HG03565 (cell line): ENCODE results near the gene TSC22D2.
"Not testable (repeated sequence)": the region's sequence is repeated elsewhere in the genome, so short reads cannot be mapped to it uniquely, and the experiment has no call there.

Experiments
- ATAC-seq: cut with Tn5 transposase; IDR thresholded peaks from one replicate; pipeline ENCODE4 v1.9.1; 2021; ENCODE audit warnings: mild to moderate bottlenecking, moderate library complexity; ENCODE audit not compliant: unreplicated experiment

The TSC22D2 gene

DNA sequence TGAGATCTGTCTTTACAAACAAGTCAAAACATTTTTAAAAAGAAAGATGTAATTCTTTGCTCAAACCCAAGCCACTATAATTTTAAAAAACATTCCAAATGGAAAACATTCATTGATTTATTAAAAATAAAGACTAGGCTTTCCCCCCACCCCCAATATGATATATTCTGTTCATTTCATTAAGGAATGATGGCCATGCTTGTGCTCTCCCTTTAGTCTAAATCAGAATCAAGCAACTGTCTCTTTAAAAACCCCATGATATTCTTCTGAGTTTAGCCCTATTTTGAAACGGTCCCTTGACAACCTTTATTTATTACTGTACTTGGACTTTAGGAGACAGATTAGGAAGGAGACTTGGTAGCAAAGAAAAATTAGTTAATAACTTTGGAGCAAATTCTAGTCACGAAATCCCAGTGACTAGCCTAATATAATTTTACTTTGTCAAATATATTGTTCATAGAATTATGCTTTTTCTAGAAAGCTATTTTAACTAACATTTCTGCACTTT is 38.4 kb downstream of the TSC22D2 start:
- no peak for ATAC-seq

DNA sequence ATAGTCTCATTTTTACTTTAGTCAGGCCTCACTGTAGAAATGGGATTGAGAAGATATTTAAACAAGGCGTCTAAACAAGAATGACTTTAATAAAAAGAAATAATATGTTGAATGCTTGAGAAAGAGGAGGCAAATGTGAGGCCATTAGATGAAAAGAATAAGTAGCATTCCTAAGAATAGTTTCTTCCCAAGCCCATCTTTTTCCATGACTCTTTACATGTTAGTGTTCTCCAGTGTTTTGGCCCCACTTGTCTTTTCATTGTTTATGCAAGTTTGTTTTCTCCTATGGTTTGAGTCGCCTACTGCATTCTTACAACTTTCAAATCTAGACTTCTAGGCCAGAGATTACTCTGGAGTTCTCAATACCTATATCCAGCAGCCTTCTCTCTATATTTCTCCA is 39.0 kb downstream of the TSC22D2 start:
- ATAC-seq, result no peak

DNA sequence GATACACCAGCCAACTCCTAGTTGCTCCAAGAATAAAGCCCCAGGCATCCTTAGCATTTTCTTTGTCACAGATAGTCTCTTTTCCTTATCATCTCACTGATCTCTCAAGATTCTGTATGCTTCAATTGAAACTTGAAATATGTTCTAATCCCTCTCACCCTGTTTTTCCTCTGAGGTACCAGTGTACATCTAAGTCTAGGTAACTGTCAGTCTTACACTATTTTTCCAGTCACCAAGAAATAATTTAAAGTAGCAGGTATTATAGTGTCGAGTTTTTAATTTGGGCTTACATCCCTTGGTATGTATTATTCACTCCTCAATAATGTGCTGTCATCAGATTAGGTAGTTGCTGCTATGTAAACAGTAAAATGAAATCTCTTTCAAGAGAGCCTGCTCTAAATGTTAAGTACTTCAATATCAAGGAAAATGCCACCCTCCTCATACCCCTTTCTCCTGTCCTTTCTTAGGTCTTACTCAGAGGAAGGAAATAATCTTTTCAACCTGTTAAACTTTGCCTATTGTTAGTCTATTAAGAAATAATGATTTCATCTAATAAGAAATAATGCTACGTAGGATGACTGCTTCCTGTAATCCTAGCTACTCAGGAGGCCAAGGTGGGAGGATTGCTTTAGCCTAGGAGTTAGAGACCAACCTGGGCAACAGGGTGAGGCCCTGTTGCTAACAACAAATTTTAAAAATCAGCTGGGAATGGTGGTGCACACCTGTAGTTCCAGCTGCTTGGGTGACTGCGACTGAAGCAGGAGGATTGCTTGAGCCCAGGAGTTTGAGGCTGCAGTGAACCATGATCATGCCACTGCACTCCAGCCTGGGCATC is 39.8 kb downstream of the TSC22D2 start:
- ATAC-seq, result no peak

DNA sequence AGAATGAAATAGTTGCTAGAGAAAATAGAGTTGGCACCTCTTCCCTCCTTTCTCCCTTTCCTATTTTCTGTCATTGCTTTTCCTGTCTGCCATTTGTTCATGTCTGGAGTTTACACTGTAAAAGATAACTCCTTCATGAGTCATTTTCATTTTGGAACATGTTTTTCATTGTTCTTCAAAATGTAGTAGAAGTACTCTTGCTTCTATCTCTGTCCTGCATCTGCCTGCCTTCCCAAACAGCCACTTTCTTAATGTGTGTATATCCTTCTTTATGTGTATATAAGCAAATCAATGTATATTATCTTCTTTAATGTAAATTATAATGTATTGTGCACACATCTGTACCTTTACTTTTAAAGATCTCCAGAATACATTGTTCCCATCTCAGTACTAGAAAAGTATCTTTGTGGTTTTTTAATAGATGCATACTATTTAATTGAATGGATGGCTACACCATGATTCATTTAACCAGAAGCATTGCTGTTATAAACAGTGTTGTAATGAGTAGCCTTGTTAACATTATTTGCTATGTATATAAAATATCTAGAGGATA is 41.1 kb downstream of the TSC22D2 start:
- ATAC-seq, result no peak

DNA sequence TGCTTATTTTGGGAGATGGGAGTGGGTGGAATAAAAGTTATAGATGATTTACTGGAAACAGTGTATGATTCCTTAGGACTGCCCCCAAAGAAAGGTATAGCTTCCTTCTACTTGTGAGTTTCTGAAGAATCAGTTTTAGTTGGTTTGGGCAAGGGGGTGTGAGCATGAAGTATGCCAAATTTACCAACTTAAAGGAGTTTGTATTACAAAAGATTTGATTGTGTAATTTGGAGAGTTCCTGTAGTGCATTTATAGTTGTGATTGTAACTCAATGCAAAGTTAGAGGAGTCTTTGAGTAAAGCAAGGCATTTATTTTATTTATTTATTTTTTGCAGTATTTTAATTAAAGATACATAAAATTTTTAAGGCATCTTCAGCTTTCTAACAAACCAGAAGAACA is 42.8 kb downstream of the TSC22D2 start:
- ATAC-seq, result no peak

DNA sequence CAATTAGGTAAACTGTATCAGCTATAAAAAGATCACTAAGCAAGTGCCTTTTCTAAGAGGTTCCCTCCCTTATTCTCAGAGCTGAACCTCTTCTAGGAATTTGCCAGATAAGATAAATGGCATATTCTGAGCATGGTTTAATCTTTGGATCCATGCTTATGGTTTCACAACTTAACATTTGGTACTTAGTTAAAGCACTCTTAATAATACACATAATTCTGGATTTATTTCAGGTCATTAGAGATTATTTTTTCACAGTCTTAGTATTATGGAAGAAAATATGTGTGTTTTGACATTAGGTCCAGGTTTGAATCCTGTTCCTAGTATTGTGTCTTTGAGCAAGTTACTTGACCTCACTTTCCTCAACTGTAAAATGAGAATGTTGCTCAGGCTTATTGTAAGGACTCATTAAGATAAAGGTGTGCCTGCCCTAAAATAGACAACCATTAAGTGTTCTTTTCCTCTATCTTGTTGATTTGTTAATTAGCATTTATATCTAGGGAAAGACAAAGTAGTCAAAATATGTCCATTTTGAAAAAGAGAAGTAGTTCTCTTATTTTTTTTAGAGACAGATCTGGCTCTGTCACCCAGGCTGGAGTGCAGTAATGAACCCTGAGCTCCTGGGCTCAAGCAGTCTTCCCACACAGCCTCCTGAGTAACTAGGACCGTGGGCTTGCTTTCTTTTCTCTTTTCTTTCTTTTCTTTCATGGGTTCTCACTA is 43.4 kb downstream of the TSC22D2 start:
- ATAC-seq, result no peak

DNA sequence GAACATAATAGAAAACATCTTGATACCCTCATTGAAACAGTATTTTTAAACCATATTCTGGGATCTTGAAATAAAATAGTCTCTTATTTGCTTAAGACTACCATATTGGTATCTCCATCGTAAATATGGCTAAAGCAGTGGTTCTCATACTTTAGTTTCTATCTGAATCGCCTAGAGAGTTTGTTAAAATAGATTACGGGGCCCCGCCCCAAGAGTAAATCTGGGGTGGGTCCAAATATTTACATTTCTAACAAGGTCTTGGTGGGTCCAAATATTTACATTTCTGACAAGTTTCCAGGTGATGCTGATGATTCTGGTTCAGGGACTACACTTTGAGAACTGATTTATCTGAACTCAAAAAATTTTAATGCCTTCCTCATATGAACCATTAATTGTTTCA is 45.3 kb downstream of the TSC22D2 start:
- ATAC-seq, result no peak

DNA sequence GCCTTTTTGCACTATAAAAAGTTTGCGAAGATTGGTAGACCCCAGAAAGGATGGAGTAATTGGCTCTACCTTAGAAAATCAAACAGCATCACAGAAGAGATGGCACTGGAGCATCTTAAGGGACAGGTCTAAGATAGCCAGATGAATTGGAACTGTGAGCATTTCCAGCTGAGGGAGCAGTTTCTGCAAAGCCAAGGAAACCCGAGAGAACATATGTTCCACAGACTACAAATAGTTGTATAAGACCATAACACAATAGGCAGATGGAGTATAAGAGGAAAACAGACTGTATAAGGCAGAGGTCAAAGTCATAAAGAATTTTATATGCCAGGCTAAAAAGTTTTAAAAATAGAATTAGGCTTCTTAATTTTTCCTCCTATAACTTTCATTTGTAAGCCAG is 46.0 kb downstream of the TSC22D2 start:
- no peak for ATAC-seq

DNA sequence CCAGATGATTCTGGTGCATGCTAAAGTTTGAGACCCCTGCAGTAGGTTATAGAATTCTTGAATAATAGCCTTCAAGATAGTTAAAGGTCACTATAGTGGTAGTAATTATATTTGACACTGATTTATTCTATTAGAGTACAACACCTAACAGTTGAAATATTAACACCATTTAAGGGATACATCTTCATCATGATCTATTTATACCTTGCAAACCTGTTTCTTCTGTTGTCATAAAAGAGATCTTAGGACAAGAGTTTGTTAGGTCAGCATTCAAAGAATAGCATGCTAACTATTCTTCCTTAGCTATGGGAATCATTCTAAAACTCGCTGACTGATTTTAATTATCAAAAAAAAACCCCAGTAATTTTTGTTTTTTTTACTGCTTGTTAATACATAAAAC is 46.5 kb downstream of the TSC22D2 start:
- no peak for ATAC-seq

DNA sequence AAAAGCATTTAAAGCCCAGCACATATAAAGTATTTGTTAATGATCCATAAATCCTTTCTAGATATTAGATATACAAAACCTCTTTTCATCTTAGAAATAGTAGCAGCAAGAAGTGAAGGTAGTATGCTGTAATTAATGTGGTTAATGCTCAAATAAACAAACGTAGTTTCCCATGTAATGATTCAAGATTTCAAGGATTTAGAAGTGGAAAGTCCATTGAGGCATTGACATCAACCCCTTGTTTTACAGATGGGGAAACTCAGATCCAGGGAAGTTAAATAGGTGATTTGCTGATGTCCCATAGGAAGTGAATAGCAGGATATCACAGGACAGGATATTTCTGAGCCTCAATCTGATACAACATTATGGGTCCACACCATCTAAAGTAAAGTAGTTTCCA is 47.2 kb downstream of the TSC22D2 start:
- no peak for ATAC-seq

DNA sequence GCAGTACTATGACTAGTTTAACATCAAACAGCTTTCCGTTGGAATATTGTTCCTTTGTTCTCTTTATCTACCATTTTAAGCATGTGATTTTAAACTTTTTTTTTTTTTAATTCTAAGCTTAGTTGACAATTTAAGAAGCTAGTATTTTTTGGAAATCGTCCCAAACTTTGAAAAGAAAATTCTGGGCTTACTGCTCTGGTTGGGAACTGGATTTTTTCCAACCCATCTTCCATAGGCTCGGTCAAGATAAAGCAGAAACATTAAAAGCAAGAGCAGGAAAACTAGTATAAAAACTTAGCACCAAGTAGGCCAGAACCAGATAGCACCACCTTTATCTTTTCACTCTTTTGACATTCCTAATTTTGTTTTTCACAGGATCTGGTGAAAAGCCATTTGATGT is 49.9 kb downstream of the TSC22D2 start:
- ATAC-seq, result no peak

DNA sequence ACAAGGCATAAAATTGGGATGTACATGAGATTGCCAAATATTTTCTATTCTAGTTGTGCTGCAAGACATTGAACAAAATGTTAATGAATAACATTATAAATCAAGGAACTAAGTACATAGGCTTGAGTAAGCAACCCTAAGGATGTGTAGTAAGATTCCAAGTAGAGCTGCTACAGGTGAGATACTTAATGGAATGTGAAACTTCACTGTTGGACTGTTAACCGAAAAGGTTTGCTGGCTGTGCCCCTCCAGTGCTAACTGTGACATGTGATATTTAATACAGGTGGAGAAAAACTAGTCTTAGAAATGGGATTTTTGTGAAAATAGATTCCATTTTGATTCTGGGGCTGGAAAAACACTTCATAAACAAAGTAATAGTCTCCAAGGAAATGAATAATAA is 52.4 kb downstream of the TSC22D2 start:
- no peak for ATAC-seq

DNA sequence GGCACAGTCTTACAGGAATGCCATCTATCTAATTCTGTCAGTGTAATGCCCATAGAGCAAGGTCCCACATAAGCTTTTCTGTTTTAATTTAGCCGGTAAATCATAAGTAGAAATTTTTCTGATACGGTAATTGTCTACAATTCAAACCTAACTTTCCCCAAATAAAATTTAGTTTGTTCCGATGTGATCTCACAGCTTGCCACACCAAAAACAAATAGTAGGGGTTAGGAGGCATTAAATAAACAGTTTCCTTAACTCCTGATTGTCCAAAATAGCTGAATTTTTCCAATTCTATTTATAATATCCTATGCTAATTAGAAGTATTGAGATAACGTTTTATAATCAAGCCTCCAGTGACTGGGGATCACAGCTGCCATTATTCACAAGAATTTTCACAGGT is 53.3 kb downstream of the TSC22D2 start:
- no peak for ATAC-seq

DNA sequence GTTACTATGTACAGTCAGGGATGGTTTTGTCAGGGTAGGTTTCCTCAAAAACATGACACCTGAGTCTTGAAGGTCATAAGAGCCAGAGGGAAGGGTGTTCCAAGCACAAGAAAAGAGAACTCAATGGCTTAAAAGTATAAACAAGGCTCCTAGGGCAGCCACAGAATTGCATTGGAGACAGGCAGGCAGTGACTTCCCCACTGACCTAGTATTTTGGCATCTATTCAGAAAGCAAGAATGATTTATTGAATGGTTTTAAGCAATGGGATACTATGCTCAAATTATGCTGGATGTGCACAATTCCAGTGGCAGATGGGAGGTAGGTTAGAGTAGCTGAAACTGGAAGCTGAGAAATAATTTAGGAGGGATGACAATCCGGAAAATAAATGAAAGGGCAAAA is 54.0 kb downstream of the TSC22D2 start:
- ATAC-seq, result no peak

DNA sequence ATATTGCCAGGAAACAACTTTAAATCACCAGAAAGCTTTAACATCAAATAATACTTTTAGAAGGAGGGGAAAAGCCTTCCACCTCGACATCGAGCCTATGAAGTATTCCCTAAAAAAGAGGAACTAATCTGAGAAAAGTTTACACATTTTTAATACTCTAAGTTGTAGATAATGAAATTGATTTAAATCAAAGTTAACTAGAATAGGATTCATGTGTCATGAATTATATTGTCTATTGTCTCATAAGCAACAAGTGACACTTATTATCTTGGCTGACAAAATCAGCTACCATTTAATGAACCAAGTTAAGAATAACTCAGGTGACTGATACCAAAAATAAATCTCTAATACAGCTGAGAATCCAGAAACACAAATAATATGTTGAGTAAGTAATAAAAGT is 56.6 kb downstream of the TSC22D2 start:
- ATAC-seq, result no peak

DNA sequence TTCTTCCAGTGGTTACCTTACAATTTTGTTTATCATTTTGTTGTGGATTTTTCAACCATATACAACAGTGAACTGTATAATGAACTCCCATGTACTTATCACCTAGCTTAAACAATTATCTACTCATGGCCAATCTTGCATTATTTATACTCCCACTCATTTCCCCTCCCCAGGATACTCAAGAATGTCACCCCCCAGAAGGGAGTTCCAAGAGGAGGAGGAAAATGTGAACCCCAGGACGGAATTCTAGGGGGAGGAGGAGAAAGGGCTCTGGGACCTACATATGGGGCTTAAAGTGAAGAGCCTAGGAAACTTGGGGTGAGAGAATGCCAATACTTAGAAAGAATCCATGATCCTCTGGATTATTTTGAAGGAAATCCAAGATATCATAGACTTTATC is 59.3 kb downstream of the TSC22D2 start:
- ATAC-seq, result no peak

DNA sequence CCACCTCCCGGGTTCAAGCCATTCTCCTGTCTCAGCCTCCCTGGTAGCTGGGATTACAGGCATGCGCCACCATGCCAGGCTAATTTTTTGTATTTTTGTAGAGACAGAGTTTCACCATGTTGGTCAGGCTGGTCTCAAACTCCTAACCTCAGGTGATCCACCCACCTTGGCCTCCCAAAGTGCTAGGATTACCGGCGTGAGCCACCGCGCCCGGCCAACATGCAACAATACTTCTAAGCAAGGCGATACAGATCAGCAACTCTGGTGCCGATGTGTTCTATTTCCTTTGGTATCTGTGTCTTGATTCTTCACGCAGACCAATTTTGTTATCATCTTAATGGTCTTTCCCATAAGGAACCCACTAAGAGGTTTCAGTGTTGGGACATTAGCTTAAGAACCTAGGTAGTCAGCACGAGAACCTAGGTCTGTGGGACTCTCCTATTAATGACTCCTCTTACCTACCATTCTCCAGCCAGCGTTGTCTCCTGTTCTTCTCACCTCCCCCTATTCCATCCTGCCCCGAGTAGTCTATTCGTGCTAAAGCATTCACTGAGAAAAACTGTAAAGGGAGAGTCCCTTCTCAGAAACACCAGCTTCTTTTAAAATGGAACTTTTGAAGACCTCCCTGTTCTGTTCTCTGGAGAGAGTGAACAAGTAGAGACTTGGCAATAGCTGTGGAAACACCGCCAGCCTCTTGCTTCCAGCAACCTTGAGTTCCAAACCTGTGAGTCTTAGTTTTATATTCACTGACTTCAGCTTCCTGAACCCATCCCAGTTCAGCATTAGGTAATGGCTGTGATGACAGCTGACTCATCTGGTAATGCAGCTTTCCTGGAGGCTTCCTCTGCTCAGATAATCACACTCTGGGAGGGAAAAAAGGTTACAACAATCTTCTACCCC is 61.2 kb downstream of the TSC22D2 start:
- ATAC-seq, result no peak

DNA sequence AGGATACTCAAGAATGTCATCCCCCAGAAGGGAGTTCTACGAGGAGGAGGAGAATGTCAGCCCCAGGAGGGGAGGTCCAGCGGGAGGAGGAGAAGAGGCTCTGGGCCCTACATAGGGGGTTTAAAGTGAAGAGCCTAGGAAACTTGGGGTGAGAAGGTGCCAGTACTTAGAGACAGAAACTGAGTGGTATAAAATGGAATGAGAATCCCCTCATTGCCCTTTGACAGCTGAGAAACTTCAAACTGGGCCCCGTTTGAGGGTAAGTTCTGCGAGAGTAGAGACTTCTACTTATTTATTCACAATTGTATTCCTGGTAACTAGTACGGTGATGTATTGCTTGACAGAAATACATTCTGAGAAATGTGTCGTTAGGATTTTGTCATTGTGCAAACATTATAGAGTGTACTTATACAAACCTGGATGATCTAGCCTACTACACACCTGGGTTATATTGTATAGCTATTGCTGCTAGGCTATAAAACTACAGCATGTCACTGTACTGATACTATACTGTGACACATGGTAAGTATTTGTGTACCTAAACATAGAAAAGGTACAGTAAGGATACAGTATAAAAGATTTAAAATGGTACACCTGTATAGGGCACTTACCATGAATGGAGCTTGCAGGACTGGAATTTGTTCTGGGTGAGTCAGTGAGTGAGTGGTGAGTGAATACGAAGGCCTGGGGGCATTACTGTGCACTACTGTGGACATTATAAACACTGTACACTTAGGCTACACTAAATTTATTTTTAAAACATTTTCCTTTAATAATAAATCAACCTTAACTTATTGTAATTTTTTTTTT is 62.0 kb downstream of the TSC22D2 start:
- no peak for ATAC-seq

DNA sequence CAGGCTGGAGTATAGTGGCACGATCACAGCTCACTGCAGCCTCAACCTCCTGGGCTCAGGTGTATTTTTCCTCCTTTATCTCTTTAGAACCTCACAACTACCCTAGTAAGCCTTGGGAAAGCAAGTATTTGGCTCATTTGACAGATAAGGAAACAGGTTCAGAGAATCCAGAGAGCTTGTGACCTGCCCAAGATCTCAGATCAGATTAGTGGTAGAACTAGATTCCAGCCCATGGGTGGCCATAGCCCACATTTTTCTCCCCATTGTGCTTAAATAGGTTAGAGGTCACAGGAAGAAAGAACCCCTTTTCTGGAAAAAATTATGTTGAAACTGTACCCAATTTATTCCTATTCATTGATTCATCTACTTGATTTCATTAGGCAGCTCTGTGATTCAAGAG is 64.3 kb downstream of the TSC22D2 start:
- ATAC-seq, result no peak

DNA sequence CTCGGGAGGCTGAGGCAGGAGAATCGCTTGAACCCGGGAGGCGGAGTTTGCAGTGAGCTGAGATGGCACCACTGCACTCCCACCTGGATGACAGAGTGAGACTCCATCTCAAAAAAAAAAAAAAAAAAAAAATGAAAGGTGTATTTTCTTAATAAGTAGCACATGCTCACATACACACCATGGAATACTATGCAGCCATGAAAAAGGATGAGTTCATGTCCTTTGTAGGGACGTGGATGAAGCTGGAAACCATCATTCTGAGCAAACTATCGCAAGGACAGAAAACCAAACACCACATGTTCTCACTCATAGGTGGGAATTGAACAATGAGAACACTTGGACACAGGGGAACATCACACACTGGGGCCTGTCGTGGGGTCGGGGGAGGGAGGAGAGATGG is 65.1 kb downstream of the TSC22D2 start:
- not testable (repeated sequence) for ATAC-seq
